ENCODE results near the gene CTNNA1. TPM values are rescaled to one million over a fixed set of nuclear protein-coding genes. Genes with fewer than 3 reads are reported as not detected.

Gene CTNNA1
- total and polyA plus RNA-seq, 9 of the 15 experiments (the other 6 are each of a cell fraction or from before 2014, with no cell fraction given) = 29.6 to 117 (median 89.1) TPM

DNA sequence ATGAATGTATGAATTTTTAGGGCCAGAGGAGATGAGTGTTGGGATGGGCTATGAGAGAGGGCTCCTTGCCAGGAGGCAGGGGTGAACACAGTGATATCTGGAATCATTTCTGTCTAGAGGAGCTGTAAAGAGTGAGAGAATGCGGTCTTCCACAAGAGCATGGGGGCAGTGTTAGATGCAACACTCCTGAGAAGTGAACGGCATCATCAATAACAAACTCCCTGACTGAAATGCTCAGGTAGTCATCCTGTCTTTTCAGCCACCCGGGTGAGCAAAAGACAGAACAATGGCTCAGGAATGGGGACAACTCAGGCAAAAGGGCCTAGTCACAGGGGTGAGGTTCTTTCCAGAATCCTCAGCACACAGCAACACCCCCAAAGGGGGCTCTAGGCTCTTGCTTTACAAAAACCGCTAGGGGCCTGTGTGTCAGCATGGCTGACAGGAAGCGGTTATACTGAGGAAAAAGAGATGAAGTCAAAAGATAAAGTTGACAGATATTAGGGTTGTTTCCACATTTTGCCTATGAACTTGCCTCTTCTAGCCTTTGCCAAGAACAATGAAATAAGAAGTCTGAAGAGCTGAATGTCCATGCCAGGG lies 226.6 kb downstream of the CTNNA1 start (continued):
- TF ChIP-seq, protein P1, sequence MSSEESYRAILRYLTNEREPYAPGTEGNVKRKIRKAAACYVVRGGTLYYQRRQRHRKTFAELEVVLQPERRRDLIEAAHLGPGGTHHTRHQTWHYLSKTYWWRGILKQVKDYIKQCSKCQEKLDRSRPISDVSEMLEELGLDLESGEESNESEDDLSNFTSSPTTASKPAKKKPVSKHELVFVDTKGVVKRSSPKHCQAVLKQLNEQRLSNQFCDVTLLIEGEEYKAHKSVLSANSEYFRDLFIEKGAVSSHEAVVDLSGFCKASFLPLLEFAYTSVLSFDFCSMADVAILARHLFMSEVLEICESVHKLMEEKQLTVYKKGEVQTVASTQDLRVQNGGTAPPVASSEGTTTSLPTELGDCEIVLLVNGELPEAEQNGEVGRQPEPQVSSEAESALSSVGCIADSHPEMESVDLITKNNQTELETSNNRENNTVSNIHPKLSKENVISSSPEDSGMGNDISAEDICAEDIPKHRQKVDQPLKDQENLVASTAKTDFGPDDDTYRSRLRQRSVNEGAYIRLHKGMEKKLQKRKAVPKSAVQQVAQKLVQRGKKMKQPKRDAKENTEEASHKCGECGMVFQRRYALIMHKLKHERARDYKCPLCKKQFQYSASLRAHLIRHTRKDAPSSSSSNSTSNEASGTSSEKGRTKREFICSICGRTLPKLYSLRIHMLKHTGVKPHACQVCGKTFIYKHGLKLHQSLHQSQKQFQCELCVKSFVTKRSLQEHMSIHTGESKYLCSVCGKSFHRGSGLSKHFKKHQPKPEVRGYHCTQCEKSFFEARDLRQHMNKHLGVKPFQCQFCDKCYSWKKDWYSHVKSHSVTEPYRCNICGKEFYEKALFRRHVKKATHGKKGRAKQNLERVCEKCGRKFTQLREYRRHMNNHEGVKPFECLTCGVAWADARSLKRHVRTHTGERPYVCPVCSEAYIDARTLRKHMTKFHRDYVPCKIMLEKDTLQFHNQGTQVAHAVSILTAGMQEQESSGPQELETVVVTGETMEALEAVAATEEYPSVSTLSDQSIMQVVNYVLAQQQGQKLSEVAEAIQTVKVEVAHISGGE (CRISPR knock-in tag; IDR thresholded peaks at IDR 0.05) = no peak

DNA sequence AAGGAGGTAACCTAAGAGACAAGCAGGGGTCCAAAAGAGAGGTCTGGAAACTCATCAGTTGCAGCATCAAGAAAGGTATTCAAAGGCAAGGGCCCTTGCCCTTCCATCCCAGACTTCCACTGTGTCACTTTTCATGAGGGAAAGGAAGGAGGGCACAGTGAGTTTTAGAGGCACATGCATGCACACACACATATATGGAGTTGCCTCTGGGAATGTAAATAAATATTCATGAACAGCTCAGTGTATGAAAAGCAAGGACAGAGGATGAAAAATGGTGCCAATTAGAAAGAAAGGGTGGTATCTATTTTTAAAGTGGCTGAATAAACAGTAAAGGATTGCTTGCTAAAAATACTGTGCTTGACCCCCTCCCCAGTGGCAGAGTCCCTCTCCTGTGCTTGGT lies 227.2 kb downstream of the CTNNA1 start:
- ATAC-seq = no peak

More for the DNA sequence above, 227.2 kb downstream of the CTNNA1 start:
- H3K4me3 ChIP-seq = no peak overlapping the region
- no peak overlapping the region for H3K4me2 ChIP-seq (ENCODE audit: insufficient read depth, low read length)
- H3K79me2 ChIP-seq (ENCODE audit: control insufficient read depth, insufficient read depth, low read length) = no peaks in the 10 kb centered on the region
- H3K9me1 ChIP-seq (ENCODE audit: control insufficient read depth, insufficient read depth, low read length) = no peaks in the 10 kb centered on the region
- ChIA-PET POLR2A (no interaction called here), CTCF (ENCODE audit: low intra/inter-chr PET ratio) (no interaction called here)
- FAIRE-seq (no peak), DNase-seq (ENCODE audit: extremely low read depth in 1 of 4, low spot score in 3 of 4) (no peak)
- H3K27ac ChIP-seq (ENCODE audit: extremely low read depth, low read depth, low read length) = no peak overlapping the region
- TF ChIP-seq ZNF12 (CRISPR knock-in tag; IDR thresholded peaks at IDR 0.05) = no peak
- TF ChIP-seq, protein P2, sequence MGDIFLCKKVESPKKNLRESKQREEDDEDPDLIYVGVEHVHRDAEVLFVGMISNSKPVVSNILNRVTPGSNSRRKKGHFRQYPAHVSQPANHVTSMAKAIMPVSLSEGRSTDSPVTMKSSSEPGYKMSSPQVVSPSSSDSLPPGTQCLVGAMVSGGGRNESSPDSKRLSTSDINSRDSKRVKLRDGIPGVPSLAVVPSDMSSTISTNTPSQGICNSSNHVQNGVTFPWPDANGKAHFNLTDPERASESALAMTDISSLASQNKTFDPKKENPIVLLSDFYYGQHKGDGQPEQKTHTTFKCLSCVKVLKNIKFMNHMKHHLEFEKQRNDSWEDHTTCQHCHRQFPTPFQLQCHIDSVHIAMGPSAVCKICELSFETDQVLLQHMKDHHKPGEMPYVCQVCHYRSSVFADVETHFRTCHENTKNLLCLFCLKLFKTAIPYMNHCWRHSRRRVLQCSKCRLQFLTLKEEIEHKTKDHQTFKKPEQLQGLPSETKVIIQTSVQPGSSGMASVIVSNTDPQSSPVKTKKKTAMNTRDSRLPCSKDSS (IDR thresholded peaks at IDR 0.05; ENCODE audit: low read depth, partially characterized antibody) = no peak
- no peak for TF ChIP-seq HDAC6 (IDR thresholded peaks at IDR 0.05; ENCODE audit: low read depth, low read length)
- TF ChIP-seq ZZZ3 (IDR thresholded peaks at IDR 0.05) = no peak
- TF ChIP-seq, protein P3, sequence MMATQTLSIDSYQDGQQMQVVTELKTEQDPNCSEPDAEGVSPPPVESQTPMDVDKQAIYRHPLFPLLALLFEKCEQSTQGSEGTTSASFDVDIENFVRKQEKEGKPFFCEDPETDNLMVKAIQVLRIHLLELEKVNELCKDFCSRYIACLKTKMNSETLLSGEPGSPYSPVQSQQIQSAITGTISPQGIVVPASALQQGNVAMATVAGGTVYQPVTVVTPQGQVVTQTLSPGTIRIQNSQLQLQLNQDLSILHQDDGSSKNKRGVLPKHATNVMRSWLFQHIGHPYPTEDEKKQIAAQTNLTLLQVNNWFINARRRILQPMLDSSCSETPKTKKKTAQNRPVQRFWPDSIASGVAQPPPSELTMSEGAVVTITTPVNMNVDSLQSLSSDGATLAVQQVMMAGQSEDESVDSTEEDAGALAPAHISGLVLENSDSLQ (IDR thresholded peaks at IDR 0.05) = no peak
- no peak for TF ChIP-seq KDM2B (CRISPR knock-in tag; IDR thresholded peaks at IDR 0.05)
- no peak for TF ChIP-seq TSC22D4 (tag; IDR thresholded peaks at IDR 0.05)
- no peak for TF ChIP-seq ZNF695 (CRISPR knock-in tag; IDR thresholded peaks at IDR 0.05)
- TF ChIP-seq, protein P4, sequence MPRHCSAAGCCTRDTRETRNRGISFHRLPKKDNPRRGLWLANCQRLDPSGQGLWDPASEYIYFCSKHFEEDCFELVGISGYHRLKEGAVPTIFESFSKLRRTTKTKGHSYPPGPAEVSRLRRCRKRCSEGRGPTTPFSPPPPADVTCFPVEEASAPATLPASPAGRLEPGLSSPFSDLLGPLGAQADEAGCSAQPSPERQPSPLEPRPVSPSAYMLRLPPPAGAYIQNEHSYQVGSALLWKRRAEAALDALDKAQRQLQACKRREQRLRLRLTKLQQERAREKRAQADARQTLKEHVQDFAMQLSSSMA (CRISPR knock-in tag; IDR thresholded peaks at IDR 0.05) = no peak
- no peak for TF ChIP-seq RFX5 (IDR thresholded peaks at IDR 0.05; ENCODE audit: low read depth, low read length)
- no peak for TF ChIP-seq NCOA1 (IDR thresholded peaks at IDR 0.05; ENCODE audit: low read depth)
- TF ChIP-seq ZNF143 (CRISPR knock-in tag; IDR thresholded peaks at IDR 0.05) = no peak
- no TSS peak for BruUV-seq (replicated peaks)
- H4K20me1 ChIP-seq (replicated peaks; ENCODE audit: control insufficient read depth, insufficient read depth, low read length) = no peaks in the 10 kb centered on the region
- intact Hi-C loops (cut with micrococcal nuclease) = no loop called here
- peaks cover under 1 to 23% of the 10 kb centered on the region in 2 experiments for H3K4me1 ChIP-seq (replicated peaks in 1 of 2; ENCODE audit: control insufficient read depth in 2 of 2, insufficient read depth in 2 of 2, low read length in 2 of 2)
- no peaks in the 10 kb centered on the region for H3K9me3 ChIP-seq (replicated peaks; ENCODE audit: control insufficient read depth, insufficient read depth, low read depth, low read length)
- in situ Hi-C loops (cut with MboI) = no loop called here
- H3K27me3 ChIP-seq (ENCODE audit: control insufficient read depth in 2 of 2, insufficient read depth in 2 of 2, low read length in 2 of 2) = no peaks in the 10 kb centered on the region; a peak in 1 of 5 replicates
- H3K36me3 ChIP-seq (ENCODE audit: control insufficient read depth, insufficient read depth, low read length) = no peaks in the 10 kb centered on the region
- no peak overlapping the region for H3K9ac ChIP-seq (ENCODE audit: insufficient read depth in 1 of 2, low read depth in 2 of 2, low read length in 2 of 2)
- H2AFZ ChIP-seq (ENCODE audit: low read depth, low read length) = no peak overlapping the region

Data from K562 (cell line).